ENCODE measurements around the gene DHRS1.

DNA sequence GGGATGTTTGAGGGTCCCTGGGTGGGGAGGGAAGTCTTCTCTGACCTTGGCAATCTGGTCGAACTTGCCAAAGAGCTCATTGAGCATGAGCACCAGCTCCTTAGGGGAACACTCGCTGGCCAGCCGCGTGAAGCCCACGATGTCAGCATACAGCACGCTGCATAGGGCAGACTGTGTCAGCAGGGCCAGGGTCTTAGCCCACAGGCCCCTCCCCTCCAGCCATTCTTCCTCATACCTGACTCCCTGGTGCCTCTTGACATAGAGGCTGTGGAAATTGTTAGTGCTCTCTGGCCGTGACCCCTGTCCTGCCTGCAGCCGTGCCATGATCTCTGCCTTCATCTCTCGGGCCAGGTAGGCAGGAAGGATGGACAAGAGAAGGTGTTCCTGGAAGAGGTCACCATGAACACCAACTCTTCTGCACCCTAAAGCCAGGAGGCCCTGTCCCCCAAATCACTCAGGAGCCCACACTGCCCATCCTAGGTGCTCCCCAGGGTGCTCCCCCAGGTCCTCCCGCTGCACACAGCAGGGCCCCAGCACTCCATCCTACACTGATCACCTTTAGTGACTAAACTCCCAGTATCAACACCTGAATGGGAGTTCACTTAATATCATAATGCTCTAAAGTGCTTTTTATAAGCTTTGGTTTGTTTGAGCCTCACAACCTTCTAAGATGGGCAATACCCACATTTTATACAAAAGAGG is 31.5 kb upstream of the DHRS1 start:
- TF ChIP-seq, protein P1, sequence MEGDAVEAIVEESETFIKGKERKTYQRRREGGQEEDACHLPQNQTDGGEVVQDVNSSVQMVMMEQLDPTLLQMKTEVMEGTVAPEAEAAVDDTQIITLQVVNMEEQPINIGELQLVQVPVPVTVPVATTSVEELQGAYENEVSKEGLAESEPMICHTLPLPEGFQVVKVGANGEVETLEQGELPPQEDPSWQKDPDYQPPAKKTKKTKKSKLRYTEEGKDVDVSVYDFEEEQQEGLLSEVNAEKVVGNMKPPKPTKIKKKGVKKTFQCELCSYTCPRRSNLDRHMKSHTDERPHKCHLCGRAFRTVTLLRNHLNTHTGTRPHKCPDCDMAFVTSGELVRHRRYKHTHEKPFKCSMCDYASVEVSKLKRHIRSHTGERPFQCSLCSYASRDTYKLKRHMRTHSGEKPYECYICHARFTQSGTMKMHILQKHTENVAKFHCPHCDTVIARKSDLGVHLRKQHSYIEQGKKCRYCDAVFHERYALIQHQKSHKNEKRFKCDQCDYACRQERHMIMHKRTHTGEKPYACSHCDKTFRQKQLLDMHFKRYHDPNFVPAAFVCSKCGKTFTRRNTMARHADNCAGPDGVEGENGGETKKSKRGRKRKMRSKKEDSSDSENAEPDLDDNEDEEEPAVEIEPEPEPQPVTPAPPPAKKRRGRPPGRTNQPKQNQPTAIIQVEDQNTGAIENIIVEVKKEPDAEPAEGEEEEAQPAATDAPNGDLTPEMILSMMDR (conservative IDR thresholded peaks at IDR 0.05; ENCODE audit: low read length) = no peak
- TF ChIP-seq EZH2phosphoT487 (IDR thresholded peaks at IDR 0.05; ENCODE audit: borderline replicate concordance) = no peak

All from Loucy (cell line).